ENCODE measurements around the gene KCNQ1. TPM values are rescaled to one million over a fixed set of nuclear protein-coding genes. Genes with fewer than 3 reads are reported as not detected.

KCNQ1 gene
- total and polyA plus RNA-seq, 12 donors, result 11.0 to 447 (median 320) TPM

DNA sequence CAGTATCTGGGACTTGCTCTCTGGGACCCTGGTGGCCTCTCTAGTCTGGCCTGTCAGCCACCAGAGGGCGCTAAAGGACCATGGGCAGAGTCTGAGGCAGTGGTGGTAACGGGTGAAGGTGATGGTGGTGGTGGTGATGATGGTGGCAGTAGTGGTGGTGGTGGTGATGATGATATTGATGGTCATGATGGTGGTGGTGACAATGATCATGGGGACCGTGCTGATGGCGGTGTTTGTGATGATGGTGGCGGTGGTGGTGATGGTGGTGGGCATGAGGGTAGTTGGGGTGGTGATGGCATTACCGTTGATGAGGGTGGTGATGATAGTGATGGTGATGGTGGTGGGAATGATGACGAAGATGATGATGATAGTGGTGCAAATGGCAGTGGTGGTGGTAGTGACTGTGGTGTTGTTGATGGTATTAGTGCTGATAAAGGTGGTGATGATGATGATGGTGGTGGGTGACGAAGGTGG is 16.4 kb upstream of the KCNQ1 start:
- no peak for TF ChIP-seq POLR2A (IDR thresholded peaks at IDR 0.05)
- TF ChIP-seq, protein P1, sequence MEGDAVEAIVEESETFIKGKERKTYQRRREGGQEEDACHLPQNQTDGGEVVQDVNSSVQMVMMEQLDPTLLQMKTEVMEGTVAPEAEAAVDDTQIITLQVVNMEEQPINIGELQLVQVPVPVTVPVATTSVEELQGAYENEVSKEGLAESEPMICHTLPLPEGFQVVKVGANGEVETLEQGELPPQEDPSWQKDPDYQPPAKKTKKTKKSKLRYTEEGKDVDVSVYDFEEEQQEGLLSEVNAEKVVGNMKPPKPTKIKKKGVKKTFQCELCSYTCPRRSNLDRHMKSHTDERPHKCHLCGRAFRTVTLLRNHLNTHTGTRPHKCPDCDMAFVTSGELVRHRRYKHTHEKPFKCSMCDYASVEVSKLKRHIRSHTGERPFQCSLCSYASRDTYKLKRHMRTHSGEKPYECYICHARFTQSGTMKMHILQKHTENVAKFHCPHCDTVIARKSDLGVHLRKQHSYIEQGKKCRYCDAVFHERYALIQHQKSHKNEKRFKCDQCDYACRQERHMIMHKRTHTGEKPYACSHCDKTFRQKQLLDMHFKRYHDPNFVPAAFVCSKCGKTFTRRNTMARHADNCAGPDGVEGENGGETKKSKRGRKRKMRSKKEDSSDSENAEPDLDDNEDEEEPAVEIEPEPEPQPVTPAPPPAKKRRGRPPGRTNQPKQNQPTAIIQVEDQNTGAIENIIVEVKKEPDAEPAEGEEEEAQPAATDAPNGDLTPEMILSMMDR (IDR thresholded peaks at IDR 0.05), result peak; percentile 83 to 99 (median 96)
- Histone ChIP-seq H3K4me3 (no peak overlapping the region), H3K9me3 (replicated peaks in 1 of 3) (no peaks in the 10 kb centered on the region), H3K36me3 (replicated peaks in 1 of 2) (no peaks in the 10 kb centered on the region), H3K27me3 (no peaks in the 10 kb centered on the region), H3K4me1 (replicated peaks in 1 of 2) (no peaks in the 10 kb centered on the region), H3K27ac (no peak overlapping the region)
- peak; percentile 80 to 93 (median 87) for DNase-seq
- intact Hi-C loops (cut with DNase I), result loop anchor here (1.0 to 5.0 kb wide), 2 partner anchors 103 to 464 kb away; no protein-coding TSS in a partner anchor
- WGBS, 4 donors, result 46 to 57% (median 52%) methylated on average over 8 of the region's 8 CpGs

DNA sequence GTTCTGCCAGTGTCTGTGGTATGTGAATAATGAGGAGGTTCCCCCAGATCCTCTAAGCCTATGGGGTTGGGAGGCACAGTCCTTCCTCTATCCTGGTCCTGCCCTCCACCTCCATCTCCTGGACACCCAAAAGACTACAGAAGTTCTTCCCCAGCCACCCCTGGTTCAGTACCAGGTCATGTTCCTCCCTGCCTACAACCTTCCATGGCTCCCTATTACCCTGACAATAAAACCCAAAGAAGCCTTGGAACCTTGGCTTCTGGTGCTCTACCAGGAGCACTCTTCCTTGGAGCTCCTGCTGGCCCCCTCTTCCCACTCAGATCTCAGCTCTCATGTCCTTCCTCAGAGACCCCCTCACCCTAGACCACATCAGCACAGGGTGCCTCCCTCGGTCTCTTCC is 13.4 kb upstream of the KCNQ1 start:
- no peak for DNase-seq
- no peaks in the 10 kb centered on the region for H3K36me3 ChIP-seq (replicated peaks in 1 of 2)
- no peak overlapping the region for H3K4me3 ChIP-seq
- no peak for TF ChIP-seq POLR2A (IDR thresholded peaks at IDR 0.05)
- TF ChIP-seq, protein P1 (IDR thresholded peaks at IDR 0.05), result no peak
- 84 to 95% (median 88%) methylated on average over 1 of the region's 1 CpG for WGBS, 4 donors
- no peaks in the 10 kb centered on the region for H3K27me3 ChIP-seq
- H3K27ac ChIP-seq, result no peak overlapping the region
- intact Hi-C loops (cut with DNase I), result no loop called here
- H3K9me3 ChIP-seq (replicated peaks in 1 of 3), result no peaks in the 10 kb centered on the region
- no peaks in the 10 kb centered on the region for H3K4me1 ChIP-seq (replicated peaks in 1 of 2)

DNA sequence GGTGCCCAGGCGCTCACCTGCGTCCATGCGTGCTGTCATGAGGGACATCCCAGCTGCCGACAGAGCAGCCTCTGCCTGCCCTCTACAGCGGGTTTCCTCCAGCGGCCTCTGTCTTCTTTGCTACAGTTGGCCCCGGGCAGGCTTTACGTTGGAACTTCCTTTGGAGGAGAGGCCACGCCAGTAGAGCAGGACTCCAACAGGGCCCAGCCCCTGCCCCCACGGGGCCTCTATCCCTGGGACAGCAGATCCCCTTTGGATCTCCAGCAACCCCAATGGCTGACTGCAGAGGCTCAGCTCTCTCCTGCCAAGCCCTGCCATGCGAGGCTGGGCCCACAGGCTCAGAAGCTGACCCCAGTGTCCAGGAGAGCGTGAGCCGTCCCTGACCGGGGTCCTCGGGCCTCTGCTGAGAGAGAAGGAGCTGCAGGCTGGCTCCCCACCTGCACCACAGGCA is 12.6 kb upstream of the KCNQ1 start:
- H3K27ac ChIP-seq, result no peak overlapping the region
- DNase-seq, result no peak
- no peaks in the 10 kb centered on the region for H3K4me1 ChIP-seq (replicated peaks in 1 of 2)
- no peaks in the 10 kb centered on the region for H3K27me3 ChIP-seq
- intact Hi-C loops (cut with DNase I), result loop anchor here in 1 of 2 donors (2.0 kb wide), 1 partner anchor 97 kb away; no protein-coding TSS in a partner anchor
- 74 to 86% (median 80%) methylated on average over 7 to 15 of the region's 15 CpGs for WGBS, 4 donors
- H3K9me3 ChIP-seq (replicated peaks in 1 of 3), result no peaks in the 10 kb centered on the region
- TF ChIP-seq POLR2A (IDR thresholded peaks at IDR 0.05), result no peak
- TF ChIP-seq, protein P1 (IDR thresholded peaks at IDR 0.05), result no peak
- H3K4me3 ChIP-seq, result no peak overlapping the region
- no peaks in the 10 kb centered on the region for H3K36me3 ChIP-seq (replicated peaks in 1 of 2)

DNA sequence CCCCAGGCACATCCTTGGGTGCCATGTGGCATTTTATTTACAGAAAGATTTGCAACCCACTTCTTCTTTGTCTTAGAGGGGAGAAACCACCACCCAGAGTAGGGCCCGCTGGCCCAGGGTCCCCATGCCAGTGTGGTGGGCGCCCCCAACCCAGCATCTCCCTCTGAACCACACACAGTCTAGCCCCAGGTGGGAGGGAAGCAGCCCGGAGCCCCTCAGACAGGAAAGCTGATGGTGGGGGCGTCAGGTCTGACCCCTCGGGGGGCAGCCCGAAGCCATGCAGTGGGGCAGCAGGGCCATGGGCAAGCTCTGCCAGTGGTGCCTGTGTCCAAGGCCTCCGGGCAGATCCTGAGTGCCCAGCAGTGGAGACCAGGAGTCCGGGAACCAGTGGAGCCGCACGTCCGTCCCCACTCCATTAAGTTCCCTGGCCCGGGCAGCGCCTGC is 12.2 kb upstream of the KCNQ1 start:
- H3K36me3 ChIP-seq (replicated peaks in 1 of 2), result no peaks in the 10 kb centered on the region
- H3K9me3 ChIP-seq (replicated peaks in 1 of 3), result no peaks in the 10 kb centered on the region
- 89 to 92% (median 90%) methylated on average over 8 to 13 of the region's 13 CpGs for WGBS, 4 donors
- no peak for TF ChIP-seq POLR2A (IDR thresholded peaks at IDR 0.05)
- TF ChIP-seq, protein P1 (IDR thresholded peaks at IDR 0.05), result no peak
- no peaks in the 10 kb centered on the region for H3K27me3 ChIP-seq
- no peak overlapping the region for H3K27ac ChIP-seq
- H3K4me1 ChIP-seq (replicated peaks in 1 of 2), result no peaks in the 10 kb centered on the region
- DNase-seq, result no peak
- no peak overlapping the region for H3K4me3 ChIP-seq
- intact Hi-C loops (cut with DNase I), result loop anchor here in 1 of 2 donors (2.0 kb wide), 1 partner anchor 96 kb away; no protein-coding TSS in a partner anchor

All from adrenal gland (tissue), 12 donors.